GM10266 (cell line): ENCODE results near the gene SYT7.

Experiments used
- DNase-seq: peaks from one replicate; pipeline ENCODE4 v3.0.0; 2012; ENCODE audit errors: extremely low spot score
- CTCF ChIP-seq: IDR thresholded peaks from 2 replicates; pipeline ENCODE4 v1.5.1; 2012; ENCODE audit warnings: mild to moderate bottlenecking, low read depth; ENCODE audit not compliant: control insufficient read depth, insufficient read depth; ENCODE audit errors: missing control alignments

The SYT7 gene

GRCh38 chr11:61509043-61510029 lies 71.5 kb downstream of the SYT7 start:
- peak; percentile 40 for TF ChIP-seq CTCF
- peak; percentile 89 for DNase-seq

- TF ChIP-seq CTCF: no peak
- DNase-seq: peak; percentile 67
Measured at GRCh38 chr11:61507962-61508861, 72.7 kb downstream of the SYT7 start, which contains the start of gene LRRC10B. LRRC10B (plus strand) TSS chr11:61508749; CDS start chr11:61508999, 250 bp downstream.

- DNase-seq: no peak
- TF ChIP-seq CTCF: no peak
Measured at GRCh38 chr11:61507012-61507768, 73.7 kb downstream of the SYT7 start.

- no peak for TF ChIP-seq CTCF
- no peak for DNase-seq
Measured at GRCh38 chr11:61505640-61506155, 75.2 kb downstream of the SYT7 start.

GRCh38 chr11:61505106-61505505 lies 75.8 kb downstream of the SYT7 start:
- TF ChIP-seq CTCF: no peak
- DNase-seq: no peak

GRCh38 chr11:61503135-61503770 lies 77.6 kb downstream of the SYT7 start:
- no peak for TF ChIP-seq CTCF
- DNase-seq: no peak
